Thoracic aorta (tissue), 2 donors: ENCODE data around the gene CALM3. TPM values are rescaled to one million over a fixed set of nuclear protein-coding genes. Genes with fewer than 3 reads are reported as not detected.
A peak's percentile ranks its signal among the peaks of the same experiment; 100 is the strongest.
"Not testable (repeated sequence)": the region's sequence is repeated elsewhere in the genome, so short reads cannot be mapped to it uniquely, and the experiment has no call there.

Experiments
- ATAC-seq: fragments of 150-250 bp; one replicate; pipeline ENCODE4 v1.8.0; 2017; ENCODE audit warnings: low read depth; ENCODE audit not compliant: insufficient number of reproducible peaks, low FRiP score
- DNase-seq: peaks from one replicate; pipeline ENCODE4 v3.0.0-alpha.2; 2020; ENCODE audit warnings: low spot score
- H3K27ac ChIP-seq, 2 donors: fragments of 200-600 bp; sonication (generic); 1 replicate in 1 of 2; 2 replicates in 1 of 2; pipeline ENCODE4 v1.5.1; 2016; ENCODE audit warnings: mild to moderate bottlenecking in 2 of 2, moderate library complexity in 2 of 2
- H3K27me3 ChIP-seq: fragments of 200-600 bp; sonication (generic); replicated peaks from 2 replicates; pipeline ENCODE4 v1.6.0; 2016; ENCODE audit warnings: mild to moderate bottlenecking; ENCODE audit not compliant: insufficient read depth
- H3K36me3 ChIP-seq: fragments of 200-600 bp; sonication (generic); one replicate; pipeline ENCODE4 v1.5.1; 2016
- H3K4me1 ChIP-seq, 2 donors: fragments of 200-600 bp; sonication (generic); 1 replicate in 1 of 2; 2 replicates in 1 of 2; pipeline versions ENCODE4 v1.5.1 to v1.6.0; 2016; ENCODE audit warnings: low read depth in 2 of 2, mild to moderate bottlenecking in 1 of 2; ENCODE audit not compliant: control insufficient read depth in 1 of 2
- H3K4me3 ChIP-seq: fragments of 200-600 bp; sonication (generic); 2 replicates; pipeline ENCODE4 v1.5.1; 2016; ENCODE audit warnings: mild to moderate bottlenecking
- H3K9me3 ChIP-seq: fragments of 200-600 bp; sonication (generic); 2 replicates; pipeline ENCODE4 v1.5.1; 2016
- total RNA-seq, 2 donors: library from RNA; depleted of rRNA; stranded (reverse); fragments of >200 nt; gene quantifications; one replicate each; pipeline versions ENCODE4 v1.1.0 to v1.2.3, GENCODE V29; 2016
- TF ChIP-seq, protein P1 (sequence below): fragments of 200-600 bp; sonication (generic); IDR thresholded peaks from one replicate; pipeline ENCODE4 v1.5.1; 2019; ENCODE audit warnings: antibody characterized with exemption

Gene CALM3
- 100 to 1,000 TPM; 181 to 202 TPM for total RNA-seq

DNA sequence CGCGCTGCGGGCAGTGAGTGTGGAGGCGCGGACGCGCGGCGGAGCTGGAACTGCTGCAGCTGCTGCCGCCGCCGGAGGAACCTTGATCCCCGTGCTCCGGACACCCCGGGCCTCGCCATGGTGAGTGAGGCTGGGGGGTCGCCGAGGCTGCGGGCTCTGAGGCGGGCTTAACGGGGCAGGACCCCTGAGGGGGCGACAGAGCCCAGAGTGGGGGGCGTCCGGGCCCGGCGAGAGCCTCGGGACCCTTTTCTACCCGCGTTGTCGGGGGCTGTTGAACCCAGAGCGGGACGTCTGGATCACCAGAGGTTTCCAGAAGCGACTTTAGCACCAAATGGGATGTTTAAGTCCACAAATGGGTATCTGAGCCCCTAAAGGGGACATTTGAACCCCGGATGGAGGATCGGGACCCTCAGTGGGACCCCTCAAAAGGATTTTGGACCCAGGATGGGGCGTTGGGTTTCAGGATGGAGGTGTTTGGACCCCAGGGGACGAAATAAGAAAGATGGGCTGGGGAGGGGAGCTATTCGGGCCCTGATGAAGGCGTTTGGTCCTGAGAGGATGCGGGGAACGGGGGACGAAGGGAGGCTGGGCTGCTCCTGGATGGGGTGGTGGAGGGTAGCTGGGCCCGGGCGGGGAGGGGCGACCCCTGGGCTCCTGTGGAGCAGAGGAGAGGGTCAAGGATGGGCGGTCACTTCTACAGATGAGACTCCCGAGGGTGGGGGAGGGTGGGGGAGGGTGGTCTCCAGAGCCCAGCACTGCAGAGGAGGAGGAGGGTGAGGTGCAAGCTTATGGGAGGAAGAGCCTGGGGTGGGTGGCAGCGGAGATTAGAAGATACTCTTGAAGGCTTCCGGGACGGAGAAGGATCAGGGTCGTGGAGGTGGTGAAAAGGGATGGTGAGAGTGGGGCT, at the start of gene CALM3:
TSS of gene CALM3 (plus strand) at position 13 of the 907 bp plus-strand sequence. CDS start at position 118, 105 bp downstream.
- Histone ChIP-seq H3K27me3 (no peaks in the 10 kb centered on the region), H3K9me3 (no peaks in the 10 kb centered on the region), H3K4me1 (peaks cover 32 to 49% of the 10 kb centered on the region in 2 donors), H3K4me3 (peak within 1 kb of the TSS; percentile 99), H3K36me3 (peaks cover 2% of the 10 kb centered on the region), H3K27ac (peak within 1 kb of the TSS; percentile 96 to 99)
- TF ChIP-seq, protein P1, sequence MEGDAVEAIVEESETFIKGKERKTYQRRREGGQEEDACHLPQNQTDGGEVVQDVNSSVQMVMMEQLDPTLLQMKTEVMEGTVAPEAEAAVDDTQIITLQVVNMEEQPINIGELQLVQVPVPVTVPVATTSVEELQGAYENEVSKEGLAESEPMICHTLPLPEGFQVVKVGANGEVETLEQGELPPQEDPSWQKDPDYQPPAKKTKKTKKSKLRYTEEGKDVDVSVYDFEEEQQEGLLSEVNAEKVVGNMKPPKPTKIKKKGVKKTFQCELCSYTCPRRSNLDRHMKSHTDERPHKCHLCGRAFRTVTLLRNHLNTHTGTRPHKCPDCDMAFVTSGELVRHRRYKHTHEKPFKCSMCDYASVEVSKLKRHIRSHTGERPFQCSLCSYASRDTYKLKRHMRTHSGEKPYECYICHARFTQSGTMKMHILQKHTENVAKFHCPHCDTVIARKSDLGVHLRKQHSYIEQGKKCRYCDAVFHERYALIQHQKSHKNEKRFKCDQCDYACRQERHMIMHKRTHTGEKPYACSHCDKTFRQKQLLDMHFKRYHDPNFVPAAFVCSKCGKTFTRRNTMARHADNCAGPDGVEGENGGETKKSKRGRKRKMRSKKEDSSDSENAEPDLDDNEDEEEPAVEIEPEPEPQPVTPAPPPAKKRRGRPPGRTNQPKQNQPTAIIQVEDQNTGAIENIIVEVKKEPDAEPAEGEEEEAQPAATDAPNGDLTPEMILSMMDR = no peak
- no peak for DNase-seq
- no peak for ATAC-seq

DNA sequence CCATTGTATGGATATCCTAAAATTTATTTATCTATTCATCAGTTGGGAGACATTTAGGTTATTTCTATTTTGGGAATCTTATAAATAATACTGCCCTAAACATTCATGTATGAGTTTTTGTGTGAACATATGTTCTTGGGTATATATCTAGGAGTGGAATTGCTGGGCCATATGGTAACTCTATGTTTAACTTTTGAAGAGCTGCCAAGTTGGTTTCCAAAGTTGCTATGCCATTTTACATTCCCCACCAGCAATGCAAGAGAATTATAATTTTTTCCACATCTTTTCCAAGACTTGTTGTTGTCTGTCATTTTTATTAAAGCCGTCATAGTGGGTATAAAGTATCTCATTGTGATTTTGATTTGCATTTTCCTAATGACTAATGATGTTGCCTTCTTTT, 48.2 kb upstream of the CALM3 start:
- ATAC-seq (no peak), DNase-seq (no peak)
- H3K4me1 ChIP-seq = no peaks in the 10 kb centered on the region
- no peaks in the 10 kb centered on the region for H3K27me3 ChIP-seq
- no peak overlapping the region for H3K27ac ChIP-seq
- peaks cover 5% of the 10 kb centered on the region for H3K9me3 ChIP-seq
- no peak overlapping the region for H3K4me3 ChIP-seq
- TF ChIP-seq, protein P1 = no peak
- H3K36me3 ChIP-seq = no peaks in the 10 kb centered on the region

DNA sequence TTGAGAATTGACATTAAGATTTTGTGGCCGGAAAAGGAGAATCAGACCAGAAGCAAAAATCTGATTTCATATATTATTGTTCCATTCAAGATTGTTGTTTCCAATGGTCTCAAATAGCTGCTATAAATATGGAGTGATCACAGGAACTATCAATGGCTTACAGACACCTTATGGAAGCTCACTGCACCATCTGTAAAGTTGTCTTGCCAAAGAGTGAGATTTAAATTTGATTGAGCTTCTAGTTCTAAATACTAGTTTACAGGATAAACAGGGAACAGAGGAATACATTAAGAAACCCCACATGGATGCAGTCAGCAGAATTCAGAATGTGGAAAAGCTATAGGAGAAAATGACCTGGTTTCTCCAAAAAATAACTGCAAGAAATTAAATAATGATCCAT, 47.0 kb upstream of the CALM3 start:
- H3K4me3 ChIP-seq = no peak overlapping the region
- ATAC-seq (no peak), DNase-seq (no peak)
- H3K27me3 ChIP-seq = no peaks in the 10 kb centered on the region
- no peak overlapping the region for H3K27ac ChIP-seq
- H3K9me3 ChIP-seq = peaks cover 5% of the 10 kb centered on the region
- TF ChIP-seq, protein P1 = no peak
- no peaks in the 10 kb centered on the region for H3K4me1 ChIP-seq
- no peaks in the 10 kb centered on the region for H3K36me3 ChIP-seq

DNA sequence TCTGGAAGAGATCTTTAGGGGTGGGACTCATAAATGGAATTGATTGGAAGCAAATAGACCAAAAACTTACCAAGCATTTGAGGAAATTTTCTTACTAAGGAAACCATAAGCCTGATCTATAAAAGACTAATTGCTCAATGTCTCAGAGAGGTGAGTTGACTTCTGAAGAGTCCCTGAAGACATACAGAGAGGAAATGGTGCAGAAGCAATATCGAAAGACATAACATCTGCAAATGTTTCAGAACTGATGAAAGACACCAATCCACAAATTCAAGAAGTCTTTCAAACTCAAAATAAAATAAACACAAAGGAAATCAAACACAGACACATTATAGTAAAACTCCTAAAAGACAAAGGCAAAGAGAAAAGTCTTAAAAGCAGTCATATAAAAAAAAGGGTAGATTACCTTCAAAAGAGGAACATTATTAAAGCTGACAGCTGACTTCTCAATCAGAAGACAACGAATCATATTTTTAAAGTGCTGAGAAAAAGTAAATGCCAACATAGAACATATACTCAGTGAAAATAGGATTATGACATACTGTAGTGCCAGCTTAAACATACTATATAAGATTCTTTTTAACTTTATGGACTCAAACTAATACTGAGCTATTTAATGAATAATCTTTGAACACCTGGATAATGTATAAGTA, 45.4 kb upstream of the CALM3 start:
- Histone ChIP-seq H3K27me3 (no peaks in the 10 kb centered on the region), H3K27ac (no peak overlapping the region), H3K36me3 (no peaks in the 10 kb centered on the region), H3K9me3 (peaks cover 5% of the 10 kb centered on the region), H3K4me1 (no peaks in the 10 kb centered on the region), H3K4me3 (no peak overlapping the region)
- ATAC-seq = no peak
- TF ChIP-seq, protein P1 = no peak
- no peak for DNase-seq

- not testable (repeated sequence) for H3K36me3 ChIP-seq, ATAC-seq, DNase-seq
Measured at GRCh38 chr19:46556471-46556870, 44.7 kb upstream of the CALM3 start.

More at GRCh38 chr19:46556471-46556870, 44.7 kb upstream of the CALM3 start:
- not testable (repeated sequence) for H3K9me3 ChIP-seq, H3K27me3 ChIP-seq, H3K4me1 ChIP-seq, H3K4me3 ChIP-seq, H3K27ac ChIP-seq
